HG03095 (cell line): Measurements from ENCODE around the gene AGBL2.
"Not testable (repeated sequence)": the region's sequence is repeated elsewhere in the genome, so short reads cannot be mapped to it uniquely, and the experiment has no call there.

Experiments used
- ATAC-seq: cut with Tn5 transposase; IDR thresholded peaks from one replicate; pipeline ENCODE4 v1.9.1; 2021; ENCODE audit warnings: moderate library complexity; ENCODE audit not compliant: unreplicated experiment

AGBL2 gene

GRCh38 chr11:47636331-47636730 is 78.8 kb downstream of the AGBL2 start:
- not testable (repeated sequence) for ATAC-seq

- ATAC-seq = no peak
Measured at GRCh38 chr11:47631473-47631872, 83.7 kb downstream of the AGBL2 start.

GRCh38 chr11:47628026-47628425 is 87.1 kb downstream of the AGBL2 start:
- no peak for ATAC-seq

GRCh38 chr11:47626234-47626633 is 88.9 kb downstream of the AGBL2 start:
- no peak for ATAC-seq

GRCh38 chr11:47620836-47621378 is 94.3 kb downstream of the AGBL2 start:
- no peak for ATAC-seq

- ATAC-seq = no peak
Measured at GRCh38 chr11:47617417-47617809, 97.8 kb downstream of the AGBL2 start.

GRCh38 chr11:47616726-47617416 is 98.3 kb downstream of the AGBL2 start:
- no peak for ATAC-seq

- no peak for ATAC-seq
Measured at GRCh38 chr11:47615249-47615648, 99.9 kb downstream of the AGBL2 start.

- peak; percentile 73 for ATAC-seq
Measured at GRCh38 chr11:47611348-47611794, 103.8 kb downstream of the AGBL2 start.

- no peak for ATAC-seq
Measured at GRCh38 chr11:47609675-47610074, 105.5 kb downstream of the AGBL2 start.
